Measurements from ENCODE around the gene ATP12A. TPM values are rescaled to one million over a fixed set of nuclear protein-coding genes. Genes with fewer than 3 reads are reported as not detected.

The ATP12A gene
- total and polyA plus RNA-seq, 2 of the 8 experiments (the other 6 are each of a cell fraction or from before 2014, with no cell fraction given), result 0.80 to 1.3 TPM

GRCh38 chr13:24716011-24716410 lies 35.8 kb downstream of the ATP12A start:
- no peaks in the 10 kb centered on the region for H3K9me3 ChIP-seq (ENCODE audit: insufficient read depth in 2 of 2, low read depth in 1 of 2, low read length in 1 of 2)
- no peak overlapping the region for H3K18ac ChIP-seq (ENCODE audit: extremely low read depth, low read length)
- H3K4me1 ChIP-seq (replicated peaks in 1 of 4; ENCODE audit: control insufficient read depth in 3 of 4, insufficient read depth in 4 of 4, low read length in 3 of 4), result peaks cover 0 to 7% (median 4%) of the 10 kb centered on the region in 4 experiments; a peak in 4 of 7 replicates
- H2BK120ac ChIP-seq (replicated peaks; ENCODE audit: low read depth, low read length), result no peak overlapping the region
- no peak overlapping the region for H2BK20ac ChIP-seq (ENCODE audit: low read length)
- no peak overlapping the region for H3K27ac ChIP-seq (ENCODE audit: low read depth, low read length)
- no peak overlapping the region for H4K91ac ChIP-seq (replicated peaks; ENCODE audit: insufficient read length, low read length)
- H3K23ac ChIP-seq (ENCODE audit: insufficient read length), result no peak overlapping the region
- no peaks in the 10 kb centered on the region for H3K36me3 ChIP-seq (ENCODE audit: control insufficient read depth in 2 of 4, insufficient read depth in 4 of 4, low read length in 3 of 4)
- H4K8ac ChIP-seq (ENCODE audit: extremely low read depth, insufficient read depth, low read length), result no peak overlapping the region
- no peak overlapping the region for H3K14ac ChIP-seq (ENCODE audit: insufficient read length)
- no peak overlapping the region for H3K4ac ChIP-seq (replicated peaks; ENCODE audit: insufficient read length, low read depth, low read length)
- no peak overlapping the region for H3K9ac ChIP-seq (replicated peaks in 1 of 4; ENCODE audit: extremely low read depth in 1 of 4, low read depth in 3 of 4, low read length in 3 of 4)
- FAIRE-seq (peak; percentile 74), DNase-seq (ENCODE audit: low read depth in 1 of 2, low spot score in 2 of 2) (no peak)
- no peaks in the 10 kb centered on the region for H3K27me3 ChIP-seq (replicated peaks in 1 of 4; ENCODE audit: control insufficient read depth in 3 of 4, extremely low read depth in 1 of 4, insufficient read depth in 3 of 4, low read length in 3 of 4)
- 33% methylated on average over 5 of the region's 5 CpGs; no CpG with 5 or more reads in 1 of the 2 experiments for WGBS, 2 experiments (ENCODE audit: extremely low coverage in 1 of 2, insufficient coverage in 1 of 2, insufficient read length in 1 of 2, insufficient replicate concordance in 2 of 2, low coverage in 1 of 2, low lambda C conversion rate in 2 of 2, missing lambda C conversion rate in 1 of 2)
- H3K4me2 ChIP-seq (ENCODE audit: insufficient read depth in 1 of 2, low read depth in 2 of 2, low read length in 2 of 2), result peak overlapping the region; percentile 52 to 73
- no peaks in the 10 kb centered on the region for H4K20me1 ChIP-seq (replicated peaks in 1 of 2; ENCODE audit: control insufficient read depth in 1 of 2, insufficient read depth in 2 of 2, low read length in 2 of 2)
- H2AK5ac ChIP-seq (ENCODE audit: low read depth, low read length), result no peak overlapping the region
- no peak overlapping the region for H2BK5ac ChIP-seq (ENCODE audit: low read depth, low read length)
- no peak overlapping the region for H4K5ac ChIP-seq (ENCODE audit: insufficient read length, low read depth, low read length)
- CTCF ChIA-PET (ENCODE audit: partially characterized antibody), result interaction anchor here (0.6 to 8.8 kb wide), 11 partner anchors 9 to 270 kb away, joined by 3 to 95 read pairs (median 4); no protein-coding TSS in a partner anchor
- POLR2A ChIA-PET (ENCODE audit: partially characterized antibody), result interaction anchor here (0.6 to 2.4 kb wide), 4 partner anchors 8 to 38 kb away, joined by 3 to 6 read pairs (median 3); no protein-coding TSS in a partner anchor
- no peaks in the 10 kb centered on the region for H3K79me1 ChIP-seq (ENCODE audit: low read depth, low read length)
- 0 out of 2 replicates have a peak overlapping the region, but pooled peaks have one; percentile 2 for H2AFZ ChIP-seq (ENCODE audit: low read length)
- no peak overlapping the region for H2BK15ac ChIP-seq (ENCODE audit: low read length)
- H3K56ac ChIP-seq (replicated peaks; ENCODE audit: insufficient read length, low read depth, low read length), result no peak overlapping the region
- H3K79me2 ChIP-seq (ENCODE audit: control insufficient read depth in 1 of 2, insufficient read depth in 2 of 2, low read length in 2 of 2), result no peaks in the 10 kb centered on the region
- peak overlapping the region in 2 of 4 experiments; percentile 17 to 47; a peak in 2 of 8 replicates for H3K4me3 ChIP-seq (ENCODE audit: extremely low read depth in 1 of 4, insufficient read depth in 2 of 4, low read depth in 3 of 4, low read length in 4 of 4)
- no peaks in the 10 kb centered on the region; the same call in 1 of the 2 replicates for H3K23me2 ChIP-seq (ENCODE audit: low read depth, low read length)
- no peak overlapping the region for H2BK12ac ChIP-seq (ENCODE audit: low read depth, low read length)
- TF ChIP-seq, protein P1, sequence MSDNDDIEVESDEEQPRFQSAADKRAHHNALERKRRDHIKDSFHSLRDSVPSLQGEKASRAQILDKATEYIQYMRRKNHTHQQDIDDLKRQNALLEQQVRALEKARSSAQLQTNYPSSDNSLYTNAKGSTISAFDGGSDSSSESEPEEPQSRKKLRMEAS (IDR thresholded peaks at IDR 0.05), result no peak
- TF ChIP-seq HDAC2 (IDR thresholded peaks at IDR 0.05; ENCODE audit: borderline replicate concordance in 1 of 2, low read depth in 2 of 2, low read length in 2 of 2), result peak in 1 of 2 experiments; percentile 52; a peak in 1 of 4 replicates
- peak in 2 of 3 experiments; percentile 19 to 44; a peak in 2 of 4 replicates for TF ChIP-seq CTCF (IDR thresholded peaks at IDR 0.05; ENCODE audit: control extremely low read depth in 1 of 3, insufficient read depth in 1 of 3, low read depth in 1 of 3, low read length in 3 of 3)
- peak; percentile 56; the same call in 1 of the 2 replicates for TF ChIP-seq SP1 (IDR thresholded peaks at IDR 0.05; ENCODE audit: low read depth, low read length)
- no peak for TF ChIP-seq TBP (IDR thresholded peaks at IDR 0.05; ENCODE audit: low read depth, low read length)
- no peak for TF ChIP-seq BCL11A (IDR thresholded peaks at IDR 0.05; ENCODE audit: low read depth in 2 of 2, low read length in 2 of 2)
- TF ChIP-seq RBBP5 (IDR thresholded peaks at IDR 0.05; ENCODE audit: borderline replicate concordance, low read depth, low read length), result 0 out of 2 replicates have a peak, but pooled peaks have one; percentile 24
- TF ChIP-seq TAF1 (IDR thresholded peaks at IDR 0.05; ENCODE audit: low read depth, low read length), result no peak
- 0 out of 2 replicates have a peak, but pooled peaks have one; percentile 23 for TF ChIP-seq TEAD4 (IDR thresholded peaks at IDR 0.05; ENCODE audit: low read depth, low read length)
- TF ChIP-seq TCF12 (IDR thresholded peaks at IDR 0.05; ENCODE audit: low read depth, low read length), result peak; percentile 92; the same call in 1 of the 2 replicates

Data from H1 (cell line).